Measurements from ENCODE around the gene GPN2. TPM values are rescaled to one million over a fixed set of nuclear protein-coding genes. Genes with fewer than 3 reads are reported as not detected.

The GPN2 gene
- total and polyA plus RNA-seq, 4 donors = 9.5 to 12.7 (median 10.4) TPM

- no peak for DNase-seq (ENCODE audit: low spot score)
- H3K27ac ChIP-seq (ENCODE audit: low read depth in 1 of 2, low read length in 2 of 2) = no peak overlapping the region
- no peak overlapping the region for H3K9ac ChIP-seq (ENCODE audit: low read depth in 1 of 2, low read length in 2 of 2)
- TF ChIP-seq RAD21 (IDR thresholded peaks at IDR 0.05) (no peak), FOXA2 (IDR thresholded peaks at IDR 0.05) (no peak), ATF3 (IDR thresholded peaks at IDR 0.05) (no peak), TAF1 (conservative IDR thresholded peaks at IDR 0.05) (no peak), NR2F2 (IDR thresholded peaks at IDR 0.05) (no peak), HNF4G (IDR thresholded peaks at IDR 0.05) (no peak), HNF4A (conservative IDR thresholded peaks at IDR 0.05) (no peak), YY1 (IDR thresholded peaks at IDR 0.05) (no peak), SP1 (IDR thresholded peaks at IDR 0.05) (no peak), REST (IDR thresholded peaks at IDR 0.05) (no peak), RXRA (IDR thresholded peaks at IDR 0.05) (no peak)
- no peaks in the 10 kb centered on the region for H3K27me3 ChIP-seq (ENCODE audit: control insufficient read depth in 4 of 4, insufficient read depth in 4 of 4, low read length in 3 of 4)
- peaks cover 4 to 20% (median 12%) of the 10 kb centered on the region in 4 donors for H3K4me1 ChIP-seq (ENCODE audit: control insufficient read depth in 4 of 4, insufficient read depth in 4 of 4, low read length in 3 of 4)
- H3K9me3 ChIP-seq (ENCODE audit: control insufficient read depth in 4 of 4, low read length in 3 of 4) = no peaks in the 10 kb centered on the region
- H3K4me3 ChIP-seq (ENCODE audit: low read depth in 1 of 3, low read length in 3 of 3) = no peak overlapping the region
- 93% methylated on average over 3 of the region's 3 CpGs for WGBS
- H3K36me3 ChIP-seq (ENCODE audit: control insufficient read depth in 4 of 4, insufficient read depth in 3 of 4, low read depth in 1 of 4, low read length in 3 of 4) = peaks cover 1 to 26% (median 16%) of the 10 kb centered on the region in 4 donors
Observed at GRCh38 chr1:26923711-26924110, 33.6 kb upstream of the GPN2 start.

- peak overlapping the region; percentile 71 to 88 (median 74) for H3K4me3 ChIP-seq (ENCODE audit: low read depth in 1 of 3, low read length in 3 of 3)
- no peaks in the 10 kb centered on the region for H3K9me3 ChIP-seq (ENCODE audit: control insufficient read depth in 4 of 4, low read length in 3 of 4)
- no peak for DNase-seq (ENCODE audit: low spot score)
- peaks cover 4 to 20% (median 12%) of the 10 kb centered on the region in 4 donors for H3K4me1 ChIP-seq (ENCODE audit: control insufficient read depth in 4 of 4, insufficient read depth in 4 of 4, low read length in 3 of 4)
- no peaks in the 10 kb centered on the region for H3K27me3 ChIP-seq (ENCODE audit: control insufficient read depth in 4 of 4, insufficient read depth in 4 of 4, low read length in 3 of 4)
- no peak for TF ChIP-seq CTCF (IDR thresholded peaks at IDR 0.05; ENCODE audit: low read depth, low read length, missing input control)
- TF ChIP-seq RXRA (IDR thresholded peaks at IDR 0.05) = no peak
- H3K36me3 ChIP-seq (ENCODE audit: control insufficient read depth in 4 of 4, insufficient read depth in 3 of 4, low read depth in 1 of 4, low read length in 3 of 4) = peaks cover 1 to 20% (median 14%) of the 10 kb centered on the region in 4 donors
- peak overlapping the region in 1 of 2 donors; percentile 68 for H3K9ac ChIP-seq (ENCODE audit: low read depth in 1 of 2, low read length in 2 of 2)
- 89% methylated on average over 3 of the region's 3 CpGs for WGBS
- peak overlapping the region in 1 of 2 donors; percentile 5 for H3K27ac ChIP-seq (ENCODE audit: low read depth in 1 of 2, low read length in 2 of 2)
Observed at GRCh38 chr1:26922901-26923300, 32.8 kb upstream of the GPN2 start.

DNA sequence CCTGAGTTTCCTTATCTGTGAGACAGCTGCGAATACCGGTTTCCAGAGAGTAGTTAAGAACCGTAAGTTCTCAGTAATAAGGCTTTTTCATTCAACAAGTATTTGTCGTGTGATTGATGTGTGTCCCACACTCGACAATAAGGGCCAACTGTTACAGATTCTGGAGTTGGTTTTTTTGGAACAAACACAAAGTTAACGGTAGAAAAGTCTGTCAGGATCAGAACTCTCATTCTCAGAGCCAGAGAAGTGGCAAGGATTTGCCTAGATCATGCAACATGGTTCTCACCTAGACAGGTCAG, 32.3 kb upstream of the GPN2 start:
- Histone ChIP-seq H3K9ac (ENCODE audit: low read depth in 1 of 2, low read length in 2 of 2) (peak overlapping the region; percentile 54 to 68), H3K27me3 (ENCODE audit: control insufficient read depth in 4 of 4, insufficient read depth in 4 of 4, low read length in 3 of 4) (no peaks in the 10 kb centered on the region), H3K36me3 (ENCODE audit: control insufficient read depth in 4 of 4, insufficient read depth in 3 of 4, low read depth in 1 of 4, low read length in 3 of 4) (peaks cover 1 to 16% (median 13%) of the 10 kb centered on the region in 4 donors), H3K27ac (ENCODE audit: low read depth in 1 of 2, low read length in 2 of 2) (peak overlapping the region; percentile 89 to 90), H3K9me3 (ENCODE audit: control insufficient read depth in 4 of 4, low read length in 3 of 4) (no peaks in the 10 kb centered on the region), H3K4me3 (ENCODE audit: low read depth in 1 of 3, low read length in 3 of 3) (peak overlapping the region; percentile 71 to 88 (median 74)), H3K4me1 (ENCODE audit: control insufficient read depth in 4 of 4, insufficient read depth in 4 of 4, low read length in 3 of 4) (peaks cover 4 to 20% (median 12%) of the 10 kb centered on the region in 4 donors)
- TF ChIP-seq JUND (IDR thresholded peaks at IDR 0.05) (no peak), RAD21 (IDR thresholded peaks at IDR 0.05) (no peak), TAF1 (conservative IDR thresholded peaks at IDR 0.05) (no peak), YY1 (IDR thresholded peaks at IDR 0.05) (no peak), FOXA2 (IDR thresholded peaks at IDR 0.05) (no peak), ATF3 (IDR thresholded peaks at IDR 0.05) (no peak), REST (IDR thresholded peaks at IDR 0.05) (no peak), RXRA (IDR thresholded peaks at IDR 0.05) (no peak)
- TF ChIP-seq, protein P1, sequence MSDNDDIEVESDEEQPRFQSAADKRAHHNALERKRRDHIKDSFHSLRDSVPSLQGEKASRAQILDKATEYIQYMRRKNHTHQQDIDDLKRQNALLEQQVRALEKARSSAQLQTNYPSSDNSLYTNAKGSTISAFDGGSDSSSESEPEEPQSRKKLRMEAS (IDR thresholded peaks at IDR 0.05) = no peak
- WGBS = 12% methylated on average over 6 of the region's 6 CpGs
- DNase-seq (ENCODE audit: low spot score) = no peak
